HG03095 (cell line): ENCODE data around the gene KCTD4.
"Not testable (repeated sequence)": the region's sequence is repeated elsewhere in the genome, so short reads cannot be mapped to it uniquely, and the experiment has no call there.

Experiments
- ATAC-seq: cut with Tn5 transposase; IDR thresholded peaks from one replicate; pipeline ENCODE4 v1.9.1; 2021; ENCODE audit warnings: moderate library complexity; ENCODE audit not compliant: unreplicated experiment

Gene KCTD4

GRCh38 chr13:45216193-45216592 is 15.3 kb upstream of the KCTD4 start:
- no peak for ATAC-seq

DNA sequence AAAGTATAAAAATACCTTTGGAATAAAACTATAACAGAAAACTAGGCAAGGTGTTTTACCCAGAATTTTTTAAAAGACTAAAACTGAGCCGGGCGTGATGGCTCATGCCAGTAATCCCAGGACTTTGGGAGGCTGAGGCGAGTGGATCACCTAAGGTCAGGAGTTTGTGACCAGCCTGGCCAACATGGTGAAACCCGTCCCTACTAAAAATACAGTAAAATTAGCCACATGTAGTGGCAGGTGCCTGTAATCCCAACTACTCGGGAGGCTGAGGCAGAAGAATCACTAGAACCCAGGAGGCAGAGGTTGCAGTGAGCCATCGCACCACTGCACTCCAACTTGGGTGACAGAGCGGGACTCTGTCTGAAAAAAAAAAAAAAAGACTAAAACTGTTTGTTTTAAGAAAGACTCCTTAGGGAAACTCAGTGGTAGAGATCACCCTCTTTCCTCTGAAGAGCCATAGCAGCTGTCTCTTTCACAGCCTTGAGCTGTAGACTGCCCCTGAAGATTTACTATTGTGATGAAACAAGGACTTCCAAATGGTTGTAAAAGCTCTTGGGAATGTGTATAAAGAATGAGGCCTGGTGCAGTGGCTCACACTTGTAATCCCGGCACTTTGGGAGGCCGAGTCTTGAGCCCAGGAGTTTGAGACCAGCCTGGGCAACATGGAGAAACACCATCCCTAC is 14.7 kb upstream of the KCTD4 start:
- no peak for ATAC-seq

GRCh38 chr13:45209229-45209628 is 8.4 kb upstream of the KCTD4 start:
- ATAC-seq = no peak

DNA sequence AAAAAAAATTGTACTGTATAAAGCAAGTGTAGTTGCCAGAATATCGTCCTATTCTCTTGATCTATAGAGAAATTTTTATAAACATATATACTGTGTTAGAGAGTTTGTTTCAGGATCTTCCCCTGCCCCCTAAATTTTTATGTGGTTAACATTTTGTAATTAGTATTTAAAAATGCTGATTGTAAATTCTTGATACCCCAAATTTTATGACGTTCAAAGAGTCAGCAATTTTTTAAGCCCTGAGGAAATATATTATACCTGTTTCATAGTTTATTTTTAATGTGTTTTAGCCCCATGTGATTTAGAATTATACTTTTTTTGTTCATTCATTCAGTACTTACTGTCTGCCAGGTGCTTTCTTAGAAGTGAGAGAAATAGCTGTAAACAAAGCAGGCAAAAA is 7.3 kb upstream of the KCTD4 start:
- no peak for ATAC-seq

GRCh38 chr13:45207319-45207718 is 6.5 kb upstream of the KCTD4 start:
- ATAC-seq = no peak

DNA sequence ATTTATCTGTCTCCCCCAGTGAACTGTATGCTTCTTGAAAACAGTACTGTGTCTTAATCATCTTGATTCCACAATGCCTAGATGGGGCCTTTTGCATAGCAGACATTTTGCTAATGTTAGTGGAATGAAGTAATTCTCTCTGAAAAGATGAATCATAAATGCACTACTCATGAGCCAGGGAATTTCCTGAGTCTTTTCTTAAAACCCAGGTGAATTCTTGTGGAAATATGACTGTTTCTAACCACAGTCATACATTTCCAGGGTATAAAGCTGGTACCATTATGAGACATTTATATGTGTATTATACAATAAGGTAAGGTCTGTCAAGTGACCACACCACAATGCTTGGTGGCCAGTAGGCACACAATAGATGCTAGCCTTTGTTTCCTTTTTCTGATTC is 5.5 kb upstream of the KCTD4 start:
- peak; percentile 75 for ATAC-seq

DNA sequence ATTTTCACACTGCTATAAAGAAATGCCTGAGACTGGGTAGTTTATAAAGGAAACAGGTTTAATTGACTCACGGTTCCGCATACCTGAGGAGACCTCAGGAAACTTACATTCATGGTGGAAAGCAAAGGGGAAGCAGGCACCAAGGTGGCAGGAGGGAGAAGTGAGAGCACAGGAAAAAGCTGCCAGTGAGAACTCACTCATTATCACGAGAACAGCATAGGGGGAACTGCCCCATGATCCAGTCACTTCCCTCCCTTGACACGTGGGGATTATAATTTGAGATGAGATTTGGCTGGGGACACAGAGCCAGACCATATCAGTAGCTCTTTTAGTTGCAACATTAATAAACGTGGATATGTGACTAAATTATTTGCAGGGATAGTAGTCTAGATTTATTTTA is 4.3 kb upstream of the KCTD4 start:
- ATAC-seq = no peak

GRCh38 chr13:45199711-45200110 is 1.1 kb downstream of the KCTD4 start:
- ATAC-seq = no peak

DNA sequence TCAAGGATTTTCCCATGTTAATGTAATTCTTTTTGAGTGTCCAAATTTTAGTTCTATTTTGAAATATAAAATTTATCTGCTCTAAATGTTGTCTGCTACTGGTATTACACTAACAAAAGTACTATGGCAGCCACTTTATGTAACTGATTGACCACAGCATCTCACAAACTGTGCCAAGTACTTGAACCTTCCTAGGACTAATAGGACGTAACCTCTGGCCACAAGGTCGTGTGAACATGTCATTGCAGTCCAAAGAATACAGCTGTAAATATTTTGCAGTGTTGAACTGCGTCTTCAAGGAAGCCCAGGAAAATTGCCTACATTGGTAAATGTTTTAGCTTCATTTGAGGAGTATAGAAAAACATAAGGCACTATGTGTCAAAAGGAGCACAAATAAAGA is 1.9 kb downstream of the KCTD4 start:
- no peak for ATAC-seq

DNA sequence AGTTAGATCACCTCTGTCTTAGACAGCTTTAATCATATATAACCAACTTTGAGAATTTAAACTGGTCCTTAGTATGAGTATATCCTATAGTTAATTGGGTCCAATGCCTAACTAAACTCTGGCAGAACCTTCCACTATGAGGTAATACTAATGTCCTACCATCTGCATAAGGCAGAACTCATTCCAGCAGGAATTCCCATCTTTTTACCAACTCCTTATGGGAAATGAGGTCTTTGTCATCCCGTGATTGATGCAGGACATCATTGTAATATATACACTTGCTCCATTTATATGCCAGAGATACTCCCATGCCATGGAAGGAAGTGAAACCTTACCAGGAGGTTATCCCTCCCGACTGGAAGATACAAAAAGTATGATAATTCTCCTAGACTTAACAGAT is 2.8 kb downstream of the KCTD4 start:
- ATAC-seq = no peak

- ATAC-seq = peak; percentile 61
These were observed 4.2 kb downstream of the KCTD4 start for GRCh38 chr13:45196622-45197021.

- ATAC-seq = no peak
These were observed 4.7 kb downstream of the KCTD4 start for GRCh38 chr13:45196096-45196495.

- no peak for ATAC-seq
These were observed 5.4 kb downstream of the KCTD4 start for GRCh38 chr13:45195421-45195820.

DNA sequence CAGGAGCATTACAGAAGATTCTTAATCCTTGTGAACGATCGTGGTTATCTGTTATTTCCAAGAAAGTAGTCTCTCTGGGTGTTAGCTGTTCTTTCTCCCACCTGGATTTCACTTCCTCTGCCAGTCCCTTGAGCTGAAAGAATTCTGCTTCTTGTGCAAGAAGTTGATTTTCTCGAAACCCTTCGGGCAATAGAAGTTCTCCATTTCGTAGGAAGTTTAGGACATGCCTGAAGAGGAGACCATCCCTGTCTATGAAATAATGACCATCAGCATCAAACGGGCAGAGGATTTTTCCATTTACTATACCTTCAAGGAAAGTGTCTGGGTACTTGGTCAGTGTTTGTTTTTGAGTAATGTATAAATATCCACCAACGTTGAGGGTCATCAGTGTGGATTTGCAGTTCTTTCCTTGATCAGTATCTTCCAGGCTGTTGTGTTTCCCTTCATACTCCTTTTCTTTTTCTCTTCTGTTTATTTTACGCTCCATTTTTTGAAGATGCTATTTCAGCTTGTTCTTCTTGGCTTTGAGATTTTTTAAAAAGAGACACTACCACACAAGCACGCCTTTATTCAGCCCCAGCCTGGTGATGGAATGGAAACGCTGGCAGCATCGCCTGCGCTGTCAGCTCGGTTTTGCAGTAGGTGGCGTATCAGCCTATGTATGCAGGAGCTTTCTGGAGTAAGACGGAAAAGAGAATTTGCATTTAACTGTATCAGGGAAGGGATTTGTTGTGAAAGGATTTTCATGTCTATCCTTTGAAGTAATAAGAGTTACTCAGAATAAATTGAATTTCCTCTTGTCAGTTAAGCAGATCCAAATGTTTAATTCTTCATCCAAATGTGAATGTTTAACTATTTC is 6.5 kb downstream of the KCTD4 start:
- no peak for ATAC-seq

- no peak for ATAC-seq
These were observed 9.0 kb downstream of the KCTD4 start for GRCh38 chr13:45191874-45192273.

GRCh38 chr13:45189511-45189910 is 11.3 kb downstream of the KCTD4 start:
- ATAC-seq = not testable (repeated sequence)

- not testable (repeated sequence) for ATAC-seq
These were observed 11.8 kb downstream of the KCTD4 start for GRCh38 chr13:45189077-45189476.

DNA sequence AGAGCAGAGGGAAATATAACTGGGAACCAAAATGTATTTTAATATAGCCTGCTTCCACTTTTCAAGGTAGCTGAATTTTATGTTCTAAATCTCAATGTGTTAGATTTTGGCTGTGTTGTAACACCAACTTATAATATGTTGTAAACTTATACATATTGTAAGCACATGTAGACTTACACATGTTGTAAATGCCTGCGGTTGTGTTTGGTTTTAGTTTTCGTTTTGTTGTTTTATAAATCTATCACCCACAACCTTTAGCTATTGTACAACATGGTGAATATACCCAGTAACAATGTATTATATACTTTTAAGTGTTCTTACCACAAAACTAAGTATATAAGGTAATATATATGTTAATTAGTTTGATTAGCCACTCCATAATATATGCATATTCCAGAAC is 15.6 kb downstream of the KCTD4 start:
- ATAC-seq = no peak

- no peak for ATAC-seq
These were observed 16.2 kb downstream of the KCTD4 start for GRCh38 chr13:45184693-45185092.

- ATAC-seq = no peak
These were observed 19.9 kb downstream of the KCTD4 start for GRCh38 chr13:45180713-45181601.

DNA sequence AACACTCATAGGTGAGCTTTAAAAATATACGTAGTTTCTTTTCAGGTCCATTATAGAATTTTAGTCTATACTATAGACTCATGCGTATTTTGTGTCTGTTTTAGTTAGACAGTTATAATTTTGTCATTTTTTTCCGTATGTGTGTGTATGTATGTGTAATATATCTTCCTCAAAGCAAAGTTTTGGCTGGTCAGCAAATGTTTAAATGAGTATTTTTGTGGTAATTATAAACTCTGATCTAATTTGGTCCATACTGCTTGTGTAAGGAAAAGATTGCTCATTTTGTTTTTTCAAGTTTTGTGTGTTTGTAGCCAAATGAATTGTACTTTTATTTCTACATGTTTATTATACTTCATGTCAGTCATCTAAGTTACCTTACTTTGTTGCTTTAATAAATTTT is 20.5 kb downstream of the KCTD4 start:
- ATAC-seq = no peak
